Measurements from ENCODE around the gene SLC5A6. TPM values are rescaled to one million over a fixed set of nuclear protein-coding genes. Genes with fewer than 3 reads are reported as not detected.

Gene SLC5A6
- total RNA-seq, 1 experiment from 2014 or later = 49.0 TPM

- Histone ChIP-seq H3K4me3 (no peak overlapping the region), H4K20me1 (ENCODE audit: insufficient read depth) (no peaks in the 10 kb centered on the region), H3K9me3 (ENCODE audit: insufficient read depth, low read depth) (no peaks in the 10 kb centered on the region), H3K9me2 (ENCODE audit: insufficient read depth) (no peaks in the 10 kb centered on the region), H3K36me3 (ENCODE audit: low read depth) (no peaks in the 10 kb centered on the region), H3K4me2 (no peak overlapping the region), H3K27me3 (ENCODE audit: insufficient read depth, low read depth) (peaks cover 9% of the 10 kb centered on the region; the same call in 1 of the 2 replicates), H2AFZ (no peak overlapping the region), H3K4me1 (replicated peaks; ENCODE audit: insufficient read depth) (no peaks in the 10 kb centered on the region), H3K79me2 (ENCODE audit: low read depth) (no peaks in the 10 kb centered on the region), H3F3A (ENCODE audit: insufficient read depth, low read depth) (no peaks in the 10 kb centered on the region), H3K27ac (no peak overlapping the region)
- intact Hi-C loops (cut with micrococcal nuclease; ENCODE audit: unreplicated experiment) = no loop called here
- CTCF ChIA-PET = no interaction called here
- DNase-seq = no peak
- POLR2A ChIA-PET (ENCODE audit: unreplicated experiment) = no interaction called here
- no TSS peak for BruUV-seq (replicated peaks)
- no peak for TF ChIP-seq CTCF (conservative IDR thresholded peaks at IDR 0.05)
- no peak for TF ChIP-seq EZH2 (IDR thresholded peaks at IDR 0.05; ENCODE audit: low read depth)
Measured at GRCh38 chr2:27251766-27252165, 39.7 kb upstream of the SLC5A6 start.

DNA sequence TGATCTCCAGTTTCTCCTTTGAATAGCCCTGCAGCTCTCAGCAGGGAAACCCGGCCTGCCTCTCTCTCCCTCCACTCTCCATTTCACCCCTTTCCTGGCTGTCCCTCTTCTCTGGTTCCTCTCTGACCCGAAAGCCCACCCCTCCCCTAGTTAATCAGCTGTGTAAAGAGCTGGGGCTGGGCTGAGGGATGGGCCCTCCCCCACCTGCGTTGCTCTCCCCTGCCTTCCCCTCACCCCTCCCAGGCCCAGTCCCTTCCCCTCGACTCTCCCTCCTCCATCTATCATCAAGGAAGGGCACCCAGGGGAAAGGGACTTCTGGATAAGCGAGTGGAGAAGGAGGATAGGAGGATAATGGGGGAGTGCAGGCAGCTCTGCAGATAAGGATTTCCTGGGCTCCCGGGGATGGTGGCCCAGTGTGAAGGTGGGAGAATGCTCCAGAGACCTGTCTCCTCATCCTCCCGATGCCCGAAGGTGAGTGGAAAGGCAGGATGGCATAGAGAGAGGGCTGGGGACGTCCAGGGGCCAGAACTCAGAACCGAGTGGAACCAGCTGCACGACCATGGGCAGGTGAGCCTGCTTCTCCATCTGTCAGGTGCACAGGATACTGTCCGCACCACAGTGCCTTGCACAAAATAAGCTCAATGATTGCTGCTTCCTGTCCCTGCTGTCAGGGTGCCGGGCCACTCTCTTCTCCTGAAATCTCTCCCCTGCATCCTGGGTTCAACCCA lies 38.7 kb upstream of the SLC5A6 start:
- Histone ChIP-seq H3K4me2 (no peak overlapping the region), H3K79me2 (ENCODE audit: low read depth) (no peaks in the 10 kb centered on the region), H3K36me3 (ENCODE audit: low read depth) (no peaks in the 10 kb centered on the region), H4K20me1 (ENCODE audit: insufficient read depth) (no peaks in the 10 kb centered on the region), H2AFZ (no peak overlapping the region), H3F3A (ENCODE audit: insufficient read depth, low read depth) (no peaks in the 10 kb centered on the region; the same call in 1 of the 2 replicates), H3K4me1 (replicated peaks; ENCODE audit: insufficient read depth) (no peaks in the 10 kb centered on the region), H3K27me3 (ENCODE audit: insufficient read depth, low read depth) (peaks cover 1% of the 10 kb centered on the region; the same call in 1 of the 2 replicates), H3K9me2 (ENCODE audit: insufficient read depth) (no peaks in the 10 kb centered on the region), H3K4me3 (no peak overlapping the region), H3K27ac (no peak overlapping the region), H3K9me3 (ENCODE audit: insufficient read depth, low read depth) (no peaks in the 10 kb centered on the region)
- DNase-seq = no peak
- TF ChIP-seq CTCF (conservative IDR thresholded peaks at IDR 0.05) (no peak), EZH2 (IDR thresholded peaks at IDR 0.05; ENCODE audit: low read depth) (no peak)
- no TSS peak for BruUV-seq (replicated peaks)
- POLR2A ChIA-PET (ENCODE audit: unreplicated experiment) = no interaction called here
- CTCF ChIA-PET = interaction anchor here (0.6 kb wide), 2 partner anchors 52 to 225 kb away, joined by 3 to 5 read pairs; no protein-coding TSS in a partner anchor
- intact Hi-C loops (cut with micrococcal nuclease; ENCODE audit: unreplicated experiment) = loop anchor here (1.0 kb wide), 2 partner anchors 29 to 52 kb away; no protein-coding TSS in a partner anchor

- TF ChIP-seq CTCF (conservative IDR thresholded peaks at IDR 0.05) (peak; percentile 72), EZH2 (IDR thresholded peaks at IDR 0.05; ENCODE audit: low read depth) (no peak)
- no peak overlapping the region for H3K4me2 ChIP-seq
- ChIA-PET CTCF (interaction anchor here (0.6 kb wide), 1 partner anchor 53 kb away, joined by 3 read pairs; no protein-coding TSS in a partner anchor), POLR2A (ENCODE audit: unreplicated experiment) (no interaction called here)
- H3K79me2 ChIP-seq (ENCODE audit: low read depth) = no peaks in the 10 kb centered on the region
- peak in 1 of 2 experiments; percentile 50 for DNase-seq
- no peaks in the 10 kb centered on the region for H3K9me2 ChIP-seq (ENCODE audit: insufficient read depth)
- no peak overlapping the region for H3K4me3 ChIP-seq
- H4K20me1 ChIP-seq (ENCODE audit: insufficient read depth) = no peaks in the 10 kb centered on the region
- H3F3A ChIP-seq (ENCODE audit: insufficient read depth, low read depth) = peaks cover 4% of the 10 kb centered on the region; the same call in 1 of the 2 replicates
- no peaks in the 10 kb centered on the region for H3K4me1 ChIP-seq (replicated peaks; ENCODE audit: insufficient read depth)
- H3K27me3 ChIP-seq (ENCODE audit: insufficient read depth, low read depth) = no peaks in the 10 kb centered on the region; the same call in 1 of the 2 replicates
- intact Hi-C loops (cut with micrococcal nuclease; ENCODE audit: unreplicated experiment) = loop anchor here (1.0 kb wide), 2 partner anchors 30 to 53 kb away; no protein-coding TSS in a partner anchor
- no TSS peak for BruUV-seq (replicated peaks)
- no peaks in the 10 kb centered on the region for H3K9me3 ChIP-seq (ENCODE audit: insufficient read depth, low read depth)
- H2AFZ ChIP-seq = no peak overlapping the region
- H3K27ac ChIP-seq = no peak overlapping the region
- no peaks in the 10 kb centered on the region for H3K36me3 ChIP-seq (ENCODE audit: low read depth)
Measured at GRCh38 chr2:27249891-27250651, 38.0 kb upstream of the SLC5A6 start.
